C4-2B (cell line): ENCODE measurements around the gene CASP8AP2.
A peak's percentile ranks its signal among the peaks of the same experiment; 100 is the strongest.
"Not testable (repeated sequence)": the region's sequence is repeated elsewhere in the genome, so short reads cannot be mapped to it uniquely, and the experiment has no call there.

ENCODE experiments used
- H3K27ac ChIP-seq: fragments of 450-650 bp; 2 replicates; pipeline ENCODE4 v1.5.1; 2017
- ZFX ChIP-seq: fragments of 450-650 bp; IDR thresholded peaks from 2 replicates; pipeline ENCODE4 v1.6.1; 2017
- TF ChIP-seq, protein P1 (sequence below): fragments of 450-650 bp; conservative IDR thresholded peaks from 2 replicates; pipeline ENCODE4 v1.5.1; 2017; ENCODE audit warnings: mild to moderate bottlenecking

CASP8AP2 gene

DNA sequence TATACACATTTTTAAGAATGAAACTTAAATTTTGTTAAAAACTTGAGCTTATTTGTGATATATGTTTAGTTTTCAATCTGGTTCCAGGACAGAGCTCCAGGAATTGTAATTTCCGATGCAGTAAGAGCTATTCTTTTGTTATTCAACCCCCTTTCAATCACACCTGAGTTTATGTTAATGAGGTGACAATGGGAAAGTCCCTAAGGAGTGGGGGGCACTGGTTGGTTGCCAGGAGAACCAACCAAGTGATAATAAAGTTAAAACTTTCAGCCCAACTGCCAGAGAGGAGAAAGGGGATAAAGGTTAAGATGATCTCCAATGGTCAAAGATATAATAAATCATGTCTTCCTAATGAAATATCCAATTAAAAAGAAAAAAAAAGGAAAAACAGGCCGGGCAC lies 29.9 kb upstream of the CASP8AP2 start:
- H3K27ac ChIP-seq, result no peak overlapping the region
- TF ChIP-seq, protein P1, sequence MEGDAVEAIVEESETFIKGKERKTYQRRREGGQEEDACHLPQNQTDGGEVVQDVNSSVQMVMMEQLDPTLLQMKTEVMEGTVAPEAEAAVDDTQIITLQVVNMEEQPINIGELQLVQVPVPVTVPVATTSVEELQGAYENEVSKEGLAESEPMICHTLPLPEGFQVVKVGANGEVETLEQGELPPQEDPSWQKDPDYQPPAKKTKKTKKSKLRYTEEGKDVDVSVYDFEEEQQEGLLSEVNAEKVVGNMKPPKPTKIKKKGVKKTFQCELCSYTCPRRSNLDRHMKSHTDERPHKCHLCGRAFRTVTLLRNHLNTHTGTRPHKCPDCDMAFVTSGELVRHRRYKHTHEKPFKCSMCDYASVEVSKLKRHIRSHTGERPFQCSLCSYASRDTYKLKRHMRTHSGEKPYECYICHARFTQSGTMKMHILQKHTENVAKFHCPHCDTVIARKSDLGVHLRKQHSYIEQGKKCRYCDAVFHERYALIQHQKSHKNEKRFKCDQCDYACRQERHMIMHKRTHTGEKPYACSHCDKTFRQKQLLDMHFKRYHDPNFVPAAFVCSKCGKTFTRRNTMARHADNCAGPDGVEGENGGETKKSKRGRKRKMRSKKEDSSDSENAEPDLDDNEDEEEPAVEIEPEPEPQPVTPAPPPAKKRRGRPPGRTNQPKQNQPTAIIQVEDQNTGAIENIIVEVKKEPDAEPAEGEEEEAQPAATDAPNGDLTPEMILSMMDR, result no peak
- no peak for TF ChIP-seq ZFX

GRCh38 chr6:89803271-89803670 lies 26.4 kb upstream of the CASP8AP2 start:
- H3K27ac ChIP-seq, result no peak overlapping the region
- TF ChIP-seq, protein P1, result no peak
- no peak for TF ChIP-seq ZFX

DNA sequence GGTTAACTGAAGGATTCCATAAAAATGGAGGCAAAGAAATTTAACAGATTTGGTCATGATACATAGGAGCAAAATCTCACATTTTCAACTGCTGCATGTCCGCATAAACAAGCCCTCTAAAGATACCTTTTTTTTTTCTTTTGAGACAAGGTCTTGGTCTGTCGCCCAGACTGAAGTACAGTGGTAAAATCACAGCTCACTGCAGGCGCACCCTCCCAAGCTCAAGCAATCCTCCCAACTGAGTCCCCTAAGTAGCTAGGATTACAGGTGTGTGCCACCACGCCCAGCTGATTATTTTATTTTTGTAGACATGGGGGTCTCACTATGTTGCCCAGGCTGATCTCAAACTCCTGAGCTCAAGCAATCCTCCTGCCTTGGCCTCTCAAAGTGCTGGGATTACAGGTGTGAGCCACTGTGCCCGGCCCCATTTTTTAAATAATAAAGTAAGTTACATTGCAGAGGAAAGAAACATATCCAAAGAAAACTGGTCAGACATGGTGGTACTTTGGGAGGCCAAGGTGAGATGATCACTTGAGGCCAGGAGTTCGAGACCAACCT lies 23.8 kb upstream of the CASP8AP2 start:
- no peak overlapping the region for H3K27ac ChIP-seq
- TF ChIP-seq ZFX, result no peak
- TF ChIP-seq, protein P1, result no peak

DNA sequence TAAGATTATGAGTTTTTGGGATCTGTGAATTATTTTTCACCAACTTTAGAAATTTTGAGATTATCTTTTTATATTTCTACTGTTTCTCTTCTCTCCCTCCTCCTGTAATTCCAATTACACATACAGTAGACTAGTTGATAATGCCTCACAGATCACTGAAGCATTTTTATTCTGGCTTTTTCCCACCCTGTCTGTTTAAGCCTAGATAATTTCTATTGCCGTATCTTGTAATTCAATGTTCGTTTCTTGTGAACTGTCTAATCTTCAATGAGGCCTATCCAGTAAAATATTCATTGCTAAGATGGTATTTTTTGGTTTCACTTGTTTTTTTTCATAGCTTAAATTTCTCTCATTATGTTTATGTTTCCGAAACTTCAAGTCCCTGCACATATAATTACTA lies 22.1 kb upstream of the CASP8AP2 start:
- TF ChIP-seq, protein P1, result no peak
- TF ChIP-seq ZFX, result no peak
- no peak overlapping the region for H3K27ac ChIP-seq

DNA sequence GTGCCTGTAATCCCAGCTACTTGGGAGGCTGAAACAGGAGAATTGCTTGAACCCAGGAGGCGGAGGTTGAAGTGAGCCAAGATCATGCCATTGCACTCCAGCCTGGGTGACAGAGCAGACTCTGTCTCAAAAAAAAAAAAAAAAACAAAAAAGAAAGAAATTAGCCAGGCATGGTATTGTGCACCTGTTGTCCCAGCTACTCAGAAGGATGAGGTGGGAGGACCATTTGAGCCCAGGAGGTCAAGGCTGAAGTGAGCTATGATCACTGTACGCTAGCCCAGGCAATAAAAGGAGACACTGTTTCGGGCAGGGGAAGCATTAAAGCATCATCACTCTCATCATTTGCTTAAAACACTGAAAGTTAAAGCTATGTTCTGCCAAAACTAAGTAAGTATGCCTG lies 16.3 kb upstream of the CASP8AP2 start:
- H3K27ac ChIP-seq, result not testable (repeated sequence)

GRCh38 chr6:89817481-89817880 lies 12.2 kb upstream of the CASP8AP2 start:
- no peak overlapping the region for H3K27ac ChIP-seq
- TF ChIP-seq, protein P1, result no peak
- TF ChIP-seq ZFX, result no peak

DNA sequence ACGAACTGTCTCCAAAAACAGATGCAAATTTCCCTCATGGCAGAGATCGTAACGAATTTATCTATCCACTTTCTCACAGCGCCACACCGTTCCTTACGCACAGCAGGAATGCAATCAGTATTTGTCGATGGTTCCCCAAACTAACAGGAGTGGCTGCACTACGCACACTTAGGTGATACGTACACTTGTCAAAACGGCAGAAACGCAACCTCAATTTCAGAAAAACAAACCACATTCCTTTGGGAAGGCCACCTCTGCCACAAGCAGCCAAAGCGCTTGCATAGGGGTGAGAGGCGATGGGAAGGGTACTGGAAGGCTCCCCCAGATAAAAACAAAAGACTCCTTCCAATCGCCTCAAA lies 10.7 kb upstream of the CASP8AP2 start:
- peak overlapping the region; percentile 71 for H3K27ac ChIP-seq
- TF ChIP-seq, protein P1, result no peak
- no peak for TF ChIP-seq ZFX

- TF ChIP-seq, protein P1, result no peak
- no peak for TF ChIP-seq ZFX
- peak within 1 kb of the TSS; percentile 71 for H3K27ac ChIP-seq
Measured at GRCh38 chr6:89819336-89820130, 10.1 kb upstream of the CASP8AP2 start, which contains the start of gene MDN1. Gene MDN1 (minus strand): TSS chr6:89819794. CDS start chr6:89819607, 187 bp downstream.
